Type B pancreatic cell (in vitro differentiated cells): ENCODE data around the gene RPA3. TPM values are rescaled to one million over a fixed set of nuclear protein-coding genes. Genes with fewer than 3 reads are reported as not detected.

ENCODE experiments used
- DNase-seq: peaks from one replicate; pipeline ENCODE4 v3.0.0; 2021; ENCODE audit warnings: mixed read lengths; ENCODE audit not compliant: unreplicated experiment; ENCODE audit errors: extremely low spot score
- H3K27ac Mint-ChIP-seq: 2 replicates; pipeline ENCODE4 v1.8.0; 2021; ENCODE audit warnings: mild to moderate bottlenecking, mixed read lengths
- H3K27me3 Mint-ChIP-seq: 2 replicates; pipeline ENCODE4 v1.8.0; 2021; ENCODE audit warnings: mixed read lengths
- H3K36me3 Mint-ChIP-seq: 2 replicates; pipeline ENCODE4 v1.8.0; 2021; ENCODE audit warnings: mixed read lengths
- H3K4me1 Mint-ChIP-seq: one replicate; pipeline ENCODE4 v1.8.0; 2021; ENCODE audit warnings: mixed read lengths; ENCODE audit not compliant: unreplicated experiment
- H3K4me3 Mint-ChIP-seq: 2 replicates; pipeline ENCODE4 v1.8.0; 2021; ENCODE audit warnings: mild to moderate bottlenecking, mixed read lengths
- H3K9me3 Mint-ChIP-seq: 2 replicates; pipeline ENCODE4 v1.8.0; 2021; ENCODE audit warnings: mixed read lengths
- CTCF ChIP-seq: fragments of 200-600 bp; sonication (generic); conservative IDR thresholded peaks from 2 replicates; pipeline ENCODE4 v1.5.0; 2021; ENCODE audit warnings: antibody characterized with exemption, mild to moderate bottlenecking
- long read RNA-seq: library from polyadenylated mRNA; unstranded; transcript quantifications from one replicate; pipeline ENCODE4 v2.0.0, GENCODE V29; 2020
- total RNA-seq: library from RNA; stranded (reverse); gene quantifications from 2 replicates; pipeline ENCODE4 v1.2.1, GENCODE V29; 2021; ENCODE audit warnings: low replicate concordance

The RPA3 gene
- 27.3 and 42.3 TPM in 2 replicates for total RNA-seq
- long read RNA-seq, partial matches to known transcripts: 22 of 23 reads
- long read RNA-seq, other reads (novel, unspliced or antisense): 1 of 23 reads

DNA sequence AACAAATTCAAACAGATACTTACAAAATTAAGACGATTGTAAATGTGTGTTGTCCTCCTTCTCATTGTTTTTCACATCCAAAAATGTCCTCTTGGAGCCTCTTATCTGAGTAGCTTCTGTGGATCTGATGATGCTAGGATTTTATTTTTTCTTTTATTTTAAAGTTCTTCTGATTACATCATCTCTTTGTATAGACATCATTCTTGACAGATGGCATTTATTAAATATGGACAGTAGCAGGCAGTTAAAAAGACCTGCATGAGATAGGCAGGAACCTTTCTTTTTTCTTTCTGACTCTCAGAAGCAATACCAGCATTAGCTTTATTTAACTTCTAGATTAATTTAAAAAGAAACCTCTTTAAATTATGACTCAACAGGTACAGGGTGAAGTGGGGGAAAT lies at the start of gene RPA3:
RPA3 (minus strand) TSS at position 116 of the 400 bp plus-strand sequence. CDS start 78,189 bp downstream, outside the sequence.
- no peak for TF ChIP-seq CTCF
- H3K36me3 Mint-ChIP-seq: peaks cover 3% of the 10 kb centered on the region
- no peak for DNase-seq
- no peak within 1 kb of the TSS for H3K27ac Mint-ChIP-seq
- no peaks in the 10 kb centered on the region for H3K9me3 Mint-ChIP-seq
- no peaks in the 10 kb centered on the region for H3K27me3 Mint-ChIP-seq
- H3K4me1 Mint-ChIP-seq: no peaks in the 10 kb centered on the region
- no peak within 1 kb of the TSS for H3K4me3 Mint-ChIP-seq

DNA sequence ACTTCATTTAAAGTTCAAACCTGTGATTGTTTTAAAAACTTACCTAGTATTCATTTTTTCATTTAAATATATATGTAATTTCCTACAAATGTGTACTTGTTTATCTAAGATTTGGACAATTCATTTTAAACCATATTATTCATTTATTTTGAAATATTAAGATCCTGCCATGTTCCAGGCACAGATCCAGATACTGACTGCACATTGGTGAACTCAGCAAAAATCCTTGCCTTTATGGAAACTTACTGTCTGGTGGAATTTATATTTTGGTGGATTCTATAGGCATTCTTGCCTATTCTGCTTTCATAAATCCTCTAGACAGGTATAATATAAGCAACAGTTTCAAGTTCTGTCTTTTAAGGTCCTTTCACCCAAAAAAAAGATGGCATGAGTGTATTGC lies 48.3 kb upstream of the RPA3 start:
- no peak for TF ChIP-seq CTCF
- H3K36me3 Mint-ChIP-seq: no peaks in the 10 kb centered on the region
- H3K27ac Mint-ChIP-seq: no peak overlapping the region
- H3K4me1 Mint-ChIP-seq: peaks cover 23% of the 10 kb centered on the region
- H3K27me3 Mint-ChIP-seq: no peaks in the 10 kb centered on the region
- DNase-seq: no peak
- no peak overlapping the region for H3K4me3 Mint-ChIP-seq
- no peaks in the 10 kb centered on the region for H3K9me3 Mint-ChIP-seq

- no peak overlapping the region for H3K27ac Mint-ChIP-seq
- no peaks in the 10 kb centered on the region for H3K27me3 Mint-ChIP-seq
- peaks cover 21% of the 10 kb centered on the region for H3K4me1 Mint-ChIP-seq
Measured at GRCh38 chr7:7765422-7765821, 47.0 kb upstream of the RPA3 start.

DNA sequence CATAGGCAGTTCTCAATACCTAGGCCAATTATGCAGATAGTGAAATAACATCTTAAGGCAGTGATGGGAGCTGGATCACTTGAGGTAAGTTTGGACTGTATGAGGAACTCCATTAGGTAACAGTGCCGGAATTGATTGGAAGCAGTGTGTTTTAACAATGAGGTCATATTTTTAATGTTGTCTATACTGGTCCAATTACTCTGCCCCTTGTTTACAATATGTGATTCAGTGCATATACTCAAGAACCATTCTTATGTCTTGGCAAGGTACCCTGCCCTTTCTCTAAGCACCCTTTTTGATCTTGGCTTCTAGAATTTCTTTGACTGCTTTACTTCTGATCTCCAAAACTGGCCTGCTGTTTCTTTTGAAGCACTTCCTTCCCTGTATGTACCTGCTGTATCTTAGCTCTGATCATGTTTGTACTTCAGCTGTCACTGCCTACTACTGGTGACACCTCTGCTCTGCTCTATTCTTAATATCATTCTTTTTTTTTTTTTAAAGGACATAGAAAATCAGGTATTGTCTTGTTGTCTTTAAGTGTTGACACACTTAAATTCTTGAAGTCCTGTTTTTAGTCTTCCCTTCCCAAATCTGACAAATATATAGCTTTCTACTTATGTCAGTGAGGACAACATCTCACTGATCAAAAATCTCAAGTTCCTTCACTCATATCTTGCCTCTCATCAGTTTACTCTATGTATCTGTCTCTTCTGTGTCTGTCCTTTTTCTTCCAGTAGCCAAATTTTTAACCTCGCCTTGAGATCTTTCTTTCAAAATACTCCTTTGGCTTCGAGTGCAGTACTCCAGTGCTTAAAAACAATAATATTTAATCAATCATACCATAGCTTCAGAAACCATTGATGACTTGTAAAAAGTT lies 46.4 kb upstream of the RPA3 start:
- Mint-ChIP-seq H3K4me1 (peaks cover 14% of the 10 kb centered on the region), H3K36me3 (no peaks in the 10 kb centered on the region), H3K27me3 (no peaks in the 10 kb centered on the region), H3K9me3 (no peaks in the 10 kb centered on the region), H3K27ac (no peak overlapping the region), H3K4me3 (no peak overlapping the region)
- no peak for DNase-seq
- TF ChIP-seq CTCF: no peak

More at GRCh38 chr7:7765422-7765821, 47.0 kb upstream of the RPA3 start:
- H3K36me3 Mint-ChIP-seq: no peaks in the 10 kb centered on the region
- DNase-seq: no peak
- TF ChIP-seq CTCF: no peak
- no peak overlapping the region for H3K4me3 Mint-ChIP-seq
- H3K9me3 Mint-ChIP-seq: no peaks in the 10 kb centered on the region

GRCh38 chr7:7761974-7762779 lies 43.8 kb upstream of the RPA3 start:
- Mint-ChIP-seq H3K9me3 (peaks cover 4% of the 10 kb centered on the region), H3K27me3 (no peaks in the 10 kb centered on the region), H3K36me3 (no peaks in the 10 kb centered on the region), H3K4me1 (peaks cover 9% of the 10 kb centered on the region), H3K4me3 (peak overlapping the region; percentile 75), H3K27ac (peak overlapping the region; percentile 66)
- no peak for DNase-seq
- TF ChIP-seq CTCF: no peak
